Measurements from ENCODE around the gene ASPG.
A peak's percentile ranks its signal among the peaks of the same experiment; 100 is the strongest.

The ASPG gene

DNA sequence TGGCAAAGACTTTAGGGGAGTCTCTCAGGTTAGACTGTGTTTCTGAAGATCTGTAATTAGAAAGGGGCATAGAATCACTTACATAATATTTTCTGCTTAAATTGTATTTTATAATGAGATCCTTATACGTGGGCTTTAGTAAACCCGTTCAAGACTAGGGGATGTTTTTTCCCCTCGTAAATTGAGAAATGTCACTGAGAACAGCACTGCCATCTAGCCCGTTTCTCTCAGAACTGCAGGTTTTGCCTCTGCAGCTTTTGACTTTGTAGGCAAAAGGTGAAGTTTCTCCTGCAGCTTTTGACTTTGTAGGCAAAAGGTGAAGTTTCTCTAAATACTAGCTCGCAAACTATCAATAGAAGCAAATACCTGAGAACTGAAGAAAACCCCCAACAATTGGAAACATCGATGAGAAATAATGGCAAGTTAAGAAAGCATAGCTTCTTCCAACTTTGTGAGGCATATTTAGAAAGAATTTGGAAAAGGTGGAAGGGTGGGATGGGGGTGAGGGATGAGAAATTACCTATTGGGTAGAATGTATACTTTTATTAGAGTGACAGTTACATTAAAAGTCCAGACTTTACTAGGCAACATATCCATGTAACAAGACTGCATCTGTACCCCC, 9.9 kb upstream of the ASPG start:
- no peak overlapping the region for H3K27ac ChIP-seq (ENCODE audit: low read depth, low read length)
- peaks cover 14% of the 10 kb centered on the region for H3K9me3 ChIP-seq (ENCODE audit: control insufficient read depth, insufficient read depth, low read depth, low read length)
- no peak overlapping the region for H3K4me3 ChIP-seq (ENCODE audit: low read depth, low read length)
- H3K36me3 ChIP-seq (ENCODE audit: control insufficient read depth, insufficient read depth, low read length), result no peaks in the 10 kb centered on the region
- no peaks in the 10 kb centered on the region for H3K4me1 ChIP-seq (ENCODE audit: control insufficient read depth, insufficient read depth, low read length)
- no peak overlapping the region for H3K9ac ChIP-seq (ENCODE audit: low read length)
- no peaks in the 10 kb centered on the region for H3K27me3 ChIP-seq (ENCODE audit: control insufficient read depth, insufficient read depth, low read length)

DNA sequence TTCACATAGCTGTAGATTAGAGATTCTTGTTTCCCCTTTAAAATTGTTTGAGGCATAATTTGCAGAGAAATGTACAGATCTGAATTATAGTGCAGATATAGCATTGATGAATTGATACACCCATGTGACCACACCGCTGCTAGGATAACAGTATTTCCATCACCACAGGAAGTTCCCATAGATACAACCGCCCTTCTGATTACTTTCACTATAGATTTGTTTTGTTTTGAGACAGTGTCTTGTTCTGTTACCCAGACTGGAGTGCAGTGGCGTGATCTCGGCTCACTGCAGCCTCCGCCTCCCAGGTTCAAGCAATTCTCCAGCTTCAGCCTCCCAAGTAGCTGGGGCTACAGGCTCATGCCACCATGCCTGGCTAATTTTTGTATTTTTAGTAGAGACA, 8.8 kb upstream of the ASPG start:
- Histone ChIP-seq H3K36me3 (ENCODE audit: control insufficient read depth, insufficient read depth, low read length) (no peaks in the 10 kb centered on the region), H3K27me3 (ENCODE audit: control insufficient read depth, insufficient read depth, low read length) (no peaks in the 10 kb centered on the region), H3K9me3 (ENCODE audit: control insufficient read depth, insufficient read depth, low read depth, low read length) (peaks cover 14% of the 10 kb centered on the region), H3K9ac (ENCODE audit: low read length) (no peak overlapping the region), H3K27ac (ENCODE audit: low read depth, low read length) (no peak overlapping the region), H3K4me1 (ENCODE audit: control insufficient read depth, insufficient read depth, low read length) (no peaks in the 10 kb centered on the region), H3K4me3 (ENCODE audit: low read depth, low read length) (no peak overlapping the region)

DNA sequence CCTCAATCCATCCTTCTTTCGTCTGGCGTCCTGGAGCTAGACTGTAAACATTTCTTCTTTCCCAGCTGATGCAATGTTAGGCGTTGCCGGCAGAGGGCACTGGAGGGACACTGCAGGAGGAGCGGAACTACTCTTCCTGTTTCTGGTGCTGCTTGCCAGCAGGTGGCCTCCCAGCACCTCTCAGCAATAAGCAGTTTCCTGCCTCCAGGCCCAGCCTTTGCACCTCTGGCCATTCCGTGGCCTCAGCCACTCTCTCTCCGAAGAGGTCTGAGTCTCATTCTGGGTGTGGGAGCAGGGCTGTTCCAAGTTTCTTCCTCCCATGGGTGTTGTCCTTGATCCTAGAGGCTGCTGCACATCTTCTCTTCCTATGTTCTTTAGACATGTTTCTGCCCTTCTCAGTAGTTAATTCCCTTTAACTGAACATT, 7.5 kb upstream of the ASPG start:
- Histone ChIP-seq H3K9me3 (ENCODE audit: control insufficient read depth, insufficient read depth, low read depth, low read length) (peaks cover 10% of the 10 kb centered on the region), H3K36me3 (ENCODE audit: control insufficient read depth, insufficient read depth, low read length) (no peaks in the 10 kb centered on the region), H3K4me1 (ENCODE audit: control insufficient read depth, insufficient read depth, low read length) (no peaks in the 10 kb centered on the region), H3K27ac (ENCODE audit: low read depth, low read length) (no peak overlapping the region), H3K9ac (ENCODE audit: low read length) (no peak overlapping the region), H3K27me3 (ENCODE audit: control insufficient read depth, insufficient read depth, low read length) (no peaks in the 10 kb centered on the region), H3K4me3 (ENCODE audit: low read depth, low read length) (no peak overlapping the region)

DNA sequence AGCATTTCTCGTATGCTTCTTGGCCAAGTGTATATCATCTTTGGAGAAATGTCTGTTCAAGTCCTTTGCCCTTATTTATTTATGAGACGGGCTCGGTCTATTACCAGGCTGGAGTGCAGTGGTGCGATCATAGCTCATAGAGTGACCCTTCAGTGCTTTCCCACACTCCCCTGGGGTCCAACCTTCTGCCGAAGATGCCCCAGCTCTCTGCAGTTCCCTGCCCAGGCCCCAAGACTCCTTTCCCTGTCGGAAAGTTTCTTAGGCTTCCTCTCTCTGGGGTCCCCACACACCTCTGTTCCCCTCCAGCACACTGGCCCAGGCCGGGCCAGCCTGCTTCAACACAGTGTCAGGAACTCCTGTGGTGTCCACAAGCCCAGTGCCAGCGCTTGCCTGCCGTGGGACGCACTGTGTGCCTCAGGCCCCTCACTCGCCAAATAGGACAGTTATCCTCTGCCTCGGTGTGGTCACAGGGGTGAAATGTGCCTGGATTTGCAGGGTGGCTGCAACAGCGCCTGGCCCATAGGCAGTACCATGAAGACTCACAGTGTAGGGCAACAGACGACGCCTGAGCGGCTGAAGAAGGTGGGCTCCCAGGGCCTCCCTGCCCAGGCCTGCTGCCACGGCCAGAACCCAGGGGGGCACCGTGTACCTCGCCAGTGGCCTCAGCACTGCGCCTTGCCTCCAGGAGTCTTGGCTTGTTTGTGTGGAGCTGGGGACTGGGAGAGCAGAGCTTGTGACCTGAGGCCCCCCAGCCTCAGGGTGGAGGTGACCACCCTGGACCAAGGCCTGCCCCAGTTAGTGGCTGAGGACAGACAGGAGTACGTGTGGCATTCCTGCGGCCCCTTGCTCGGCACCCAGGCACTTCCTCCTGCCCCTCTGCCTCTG, 4.9 kb upstream of the ASPG start:
- H3K27me3 ChIP-seq (ENCODE audit: control insufficient read depth, insufficient read depth, low read length), result no peaks in the 10 kb centered on the region
- H3K27ac ChIP-seq (ENCODE audit: low read depth, low read length), result no peak overlapping the region
- H3K9ac ChIP-seq (ENCODE audit: low read length), result no peak overlapping the region
- H3K4me3 ChIP-seq (ENCODE audit: low read depth, low read length), result no peak overlapping the region
- no peaks in the 10 kb centered on the region for H3K9me3 ChIP-seq (ENCODE audit: control insufficient read depth, insufficient read depth, low read depth, low read length)
- H3K36me3 ChIP-seq (ENCODE audit: control insufficient read depth, insufficient read depth, low read length), result no peaks in the 10 kb centered on the region
- no peaks in the 10 kb centered on the region for H3K4me1 ChIP-seq (ENCODE audit: control insufficient read depth, insufficient read depth, low read length)

DNA sequence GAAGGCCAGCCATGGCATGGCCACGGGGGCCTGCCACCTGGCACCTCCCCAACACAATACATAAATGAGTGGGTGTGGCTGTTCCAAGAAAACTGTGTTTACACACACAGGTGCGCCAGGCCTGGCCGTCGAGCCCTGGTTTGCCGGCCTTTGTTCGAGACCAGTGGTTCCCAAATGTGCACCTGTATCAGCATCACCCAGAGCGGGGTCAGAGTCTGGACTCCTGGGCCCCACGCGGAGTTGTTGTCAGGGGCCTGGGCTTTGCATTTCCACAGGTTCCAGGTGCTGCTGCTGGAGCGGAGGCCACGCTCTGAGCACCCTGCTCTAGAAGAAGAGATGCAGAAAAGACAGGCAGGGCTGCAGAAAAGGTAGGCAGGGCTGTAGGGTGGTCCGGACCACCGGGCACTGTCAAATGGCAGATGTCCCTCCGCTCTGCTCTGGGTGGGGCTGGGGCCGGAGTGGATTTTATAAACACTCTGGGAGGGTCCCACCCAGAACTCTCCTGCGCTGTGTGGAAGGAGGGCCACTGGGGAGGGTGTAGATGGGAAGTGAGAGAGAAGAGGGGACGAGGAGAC, 4.2 kb upstream of the ASPG start:
- Histone ChIP-seq H3K36me3 (ENCODE audit: control insufficient read depth, insufficient read depth, low read length) (no peaks in the 10 kb centered on the region), H3K4me3 (ENCODE audit: low read depth, low read length) (no peak overlapping the region), H3K27me3 (ENCODE audit: control insufficient read depth, insufficient read depth, low read length) (peaks cover 6% of the 10 kb centered on the region), H3K27ac (ENCODE audit: low read depth, low read length) (no peak overlapping the region), H3K4me1 (ENCODE audit: control insufficient read depth, insufficient read depth, low read length) (no peaks in the 10 kb centered on the region; the same call in 1 of the 2 replicates), H3K9ac (ENCODE audit: low read length) (no peak overlapping the region), H3K9me3 (ENCODE audit: control insufficient read depth, insufficient read depth, low read depth, low read length) (no peaks in the 10 kb centered on the region)

DNA sequence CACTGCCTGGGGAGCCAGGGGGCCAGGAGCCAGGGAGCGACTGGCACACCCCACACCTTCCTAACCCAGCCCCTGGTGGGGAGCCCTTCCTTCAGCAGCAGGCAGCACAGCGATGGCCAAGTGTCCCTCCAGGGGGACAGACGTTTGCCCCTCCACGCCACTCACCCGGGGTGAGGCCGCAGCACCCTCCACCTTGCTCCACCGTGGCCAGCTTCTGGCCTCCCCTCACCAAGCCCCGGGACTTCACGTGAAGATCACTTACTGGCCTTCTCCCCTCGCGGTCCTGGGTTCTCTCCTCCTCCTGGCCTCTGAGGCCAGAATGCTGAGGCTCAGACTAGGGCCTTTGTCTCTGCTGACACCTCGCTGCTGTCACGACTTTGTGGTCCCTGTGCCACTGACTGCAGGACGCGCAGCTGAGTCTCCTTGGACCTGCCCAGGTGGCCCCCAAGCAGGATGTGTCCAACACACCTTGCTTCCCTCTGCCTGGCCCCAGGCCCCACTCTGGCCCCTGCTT, 3.5 kb upstream of the ASPG start:
- no peak overlapping the region for H3K9ac ChIP-seq (ENCODE audit: low read length)
- no peak overlapping the region for H3K4me3 ChIP-seq (ENCODE audit: low read depth, low read length)
- H3K36me3 ChIP-seq (ENCODE audit: control insufficient read depth, insufficient read depth, low read length), result no peaks in the 10 kb centered on the region

DNA sequence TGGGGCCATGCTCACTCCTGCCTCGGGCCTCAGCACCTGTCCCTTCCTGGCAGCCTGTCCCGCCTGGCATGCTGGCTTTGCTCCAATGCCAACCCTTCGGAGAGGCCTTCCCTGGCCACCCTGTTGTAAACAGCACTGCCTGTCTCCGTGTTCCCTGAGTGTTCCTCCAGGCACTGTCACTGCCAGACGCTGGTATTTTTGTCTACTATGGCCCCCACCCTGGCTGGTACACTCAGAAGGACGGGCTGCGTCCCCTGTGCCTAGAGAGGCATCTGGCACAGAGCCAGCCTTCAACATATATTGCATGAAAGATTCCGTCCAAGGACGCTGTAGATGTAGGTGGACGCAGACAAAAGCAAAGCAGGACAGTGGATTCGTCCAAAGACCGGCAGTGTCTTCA, 2.7 kb upstream of the ASPG start:
- Histone ChIP-seq H3K9me3 (ENCODE audit: control insufficient read depth, insufficient read depth, low read depth, low read length) (no peaks in the 10 kb centered on the region), H3K4me1 (ENCODE audit: control insufficient read depth, insufficient read depth, low read length) (no peaks in the 10 kb centered on the region; the same call in 1 of the 2 replicates), H3K27me3 (ENCODE audit: control insufficient read depth, insufficient read depth, low read length) (peaks cover 11% of the 10 kb centered on the region), H3K9ac (ENCODE audit: low read length) (no peak overlapping the region), H3K4me3 (ENCODE audit: low read depth, low read length) (no peak overlapping the region), H3K36me3 (ENCODE audit: control insufficient read depth, insufficient read depth, low read length) (no peaks in the 10 kb centered on the region), H3K27ac (ENCODE audit: low read depth, low read length) (no peak overlapping the region)

More for the DNA sequence above, 3.5 kb upstream of the ASPG start:
- Histone ChIP-seq H3K4me1 (ENCODE audit: control insufficient read depth, insufficient read depth, low read length) (no peaks in the 10 kb centered on the region; the same call in 1 of the 2 replicates), H3K9me3 (ENCODE audit: control insufficient read depth, insufficient read depth, low read depth, low read length) (no peaks in the 10 kb centered on the region), H3K27me3 (ENCODE audit: control insufficient read depth, insufficient read depth, low read length) (peaks cover 8% of the 10 kb centered on the region), H3K27ac (ENCODE audit: low read depth, low read length) (no peak overlapping the region)

DNA sequence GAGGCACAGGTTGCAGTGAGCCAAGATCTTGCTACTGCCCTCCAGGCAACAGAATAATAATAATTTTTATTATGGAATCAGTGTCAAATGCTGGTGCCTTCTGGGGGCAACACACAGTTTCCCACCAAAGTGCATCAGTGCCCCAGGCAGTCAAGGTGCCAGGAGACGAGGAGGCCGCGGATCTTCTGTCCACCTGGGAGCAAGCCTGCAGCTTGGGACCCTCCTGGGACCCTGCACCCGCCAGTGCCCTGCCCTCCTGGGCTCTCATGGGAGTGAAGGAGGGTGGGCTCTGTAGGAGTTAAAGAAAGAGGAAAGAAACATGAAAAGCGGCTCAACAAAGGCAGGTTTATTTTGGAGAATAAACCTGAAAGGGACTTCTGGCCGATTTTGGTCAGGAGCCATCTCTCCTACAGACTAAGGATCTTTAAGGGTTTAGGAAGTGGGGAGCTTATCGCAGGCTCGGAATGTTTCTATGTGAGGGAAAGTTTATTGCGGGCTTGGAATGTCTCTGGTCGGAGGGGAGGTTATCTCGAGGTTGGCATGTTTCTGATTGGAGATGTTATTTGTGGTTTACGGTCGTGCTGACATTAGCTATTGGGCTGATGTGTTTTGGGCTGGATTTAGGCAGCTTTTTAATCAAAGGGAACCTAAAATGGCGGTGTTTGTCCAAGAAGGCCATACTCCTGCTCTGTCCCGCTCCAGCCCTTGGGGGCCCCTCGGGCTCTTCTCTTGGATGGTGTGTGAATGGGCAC, 1.1 kb upstream of the ASPG start:
- no peaks in the 10 kb centered on the region for H3K36me3 ChIP-seq (ENCODE audit: control insufficient read depth, insufficient read depth, low read length)
- H3K4me1 ChIP-seq (ENCODE audit: control insufficient read depth, insufficient read depth, low read length), result no peaks in the 10 kb centered on the region; the same call in 1 of the 2 replicates
- H3K9me3 ChIP-seq (ENCODE audit: control insufficient read depth, insufficient read depth, low read depth, low read length), result no peaks in the 10 kb centered on the region
- H3K4me3 ChIP-seq (ENCODE audit: low read depth, low read length), result peak overlapping the region; percentile 10; the same call in 1 of the 2 replicates
- H3K9ac ChIP-seq (ENCODE audit: low read length), result no peak overlapping the region
- H3K27me3 ChIP-seq (ENCODE audit: control insufficient read depth, insufficient read depth, low read length), result peaks cover 11% of the 10 kb centered on the region
- H3K27ac ChIP-seq (ENCODE audit: low read depth, low read length), result no peak overlapping the region

DNA sequence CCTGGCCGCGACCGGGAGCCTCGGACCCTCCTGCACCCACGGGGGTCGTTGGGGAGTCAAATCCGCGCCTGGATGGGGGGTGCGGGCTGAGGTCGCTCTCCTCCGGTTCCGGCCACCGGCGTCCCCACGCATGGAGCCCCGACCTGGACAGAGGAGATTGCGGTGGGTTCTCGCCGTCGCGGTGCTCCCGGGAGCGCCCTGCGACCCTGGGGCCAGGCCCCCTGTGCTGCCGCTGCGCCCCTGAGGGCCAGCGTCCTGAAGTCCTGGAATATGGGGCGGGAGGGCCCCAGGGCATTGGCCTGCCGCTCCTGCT, 345 bp downstream of the ASPG start:
- Histone ChIP-seq H3K27ac (ENCODE audit: low read depth, low read length) (no peak overlapping the region), H3K27me3 (ENCODE audit: control insufficient read depth, insufficient read depth, low read length) (peaks cover 11% of the 10 kb centered on the region), H3K4me3 (ENCODE audit: low read depth, low read length) (peak overlapping the region; percentile 54), H3K9me3 (ENCODE audit: control insufficient read depth, insufficient read depth, low read depth, low read length) (no peaks in the 10 kb centered on the region), H3K4me1 (ENCODE audit: control insufficient read depth, insufficient read depth, low read length) (no peaks in the 10 kb centered on the region; the same call in 1 of the 2 replicates), H3K9ac (ENCODE audit: low read length) (no peak overlapping the region), H3K36me3 (ENCODE audit: control insufficient read depth, insufficient read depth, low read length) (no peaks in the 10 kb centered on the region)

DNA sequence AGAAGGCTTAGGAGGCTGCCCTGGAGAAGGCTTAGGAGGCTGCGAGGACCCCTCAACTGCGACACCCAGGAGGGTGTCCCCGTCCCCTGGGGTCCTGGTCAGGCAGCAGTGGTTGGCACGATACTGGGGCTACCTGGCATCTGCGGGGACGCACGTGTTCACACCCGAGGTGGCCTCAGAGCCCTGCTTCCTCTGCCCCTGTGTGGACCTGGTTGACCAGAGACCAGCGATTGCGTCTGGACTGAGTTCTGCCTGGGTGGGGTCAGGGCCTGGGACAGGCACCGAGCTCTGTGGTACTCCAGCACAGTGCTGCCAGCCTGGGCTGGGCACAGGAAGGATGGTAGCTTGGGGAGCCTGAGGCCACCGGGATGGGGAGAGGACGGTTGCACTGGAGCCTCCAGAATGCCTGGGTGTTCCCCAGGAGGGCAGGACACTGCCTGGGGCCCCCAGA, 735 bp downstream of the ASPG start:
- H3K9me3 ChIP-seq (ENCODE audit: control insufficient read depth, insufficient read depth, low read depth, low read length), result no peaks in the 10 kb centered on the region
- H3K9ac ChIP-seq (ENCODE audit: low read length), result no peak overlapping the region
- H3K4me3 ChIP-seq (ENCODE audit: low read depth, low read length), result peak overlapping the region; percentile 54
- no peak overlapping the region for H3K27ac ChIP-seq (ENCODE audit: low read depth, low read length)
- H3K27me3 ChIP-seq (ENCODE audit: control insufficient read depth, insufficient read depth, low read length), result peaks cover 11% of the 10 kb centered on the region
- H3K36me3 ChIP-seq (ENCODE audit: control insufficient read depth, insufficient read depth, low read length), result no peaks in the 10 kb centered on the region
- H3K4me1 ChIP-seq (ENCODE audit: control insufficient read depth, insufficient read depth, low read length), result peaks cover 3% of the 10 kb centered on the region; the same call in 1 of the 2 replicates
